ENCODE data around the gene IFNAR1.

IFNAR1 gene

GRCh38 chr21:33395891-33396331, 71.1 kb downstream of the IFNAR1 start:
- TF ChIP-seq POLR2AphosphoS5 (IDR thresholded peaks at IDR 0.05; ENCODE audit: low read depth) (no peak), GABPA (IDR thresholded peaks at IDR 0.05; ENCODE audit: low read depth) (no peak), SPI1 (IDR thresholded peaks at IDR 0.05; ENCODE audit: borderline replicate concordance, low read depth) (no peak), CTCF (IDR thresholded peaks at IDR 0.05; ENCODE audit: insufficient read depth, low read length) (no peak), REST (IDR thresholded peaks at IDR 0.05; ENCODE audit: insufficient replicate concordance, low read depth) (no peak)
- no peak for DNase-seq (ENCODE audit: low read depth in 1 of 2, low spot score in 1 of 2)
- Histone ChIP-seq H3K4me3 (replicated peaks; ENCODE audit: insufficient read depth, low read length) (no peak overlapping the region), H3K27me3 (ENCODE audit: insufficient read depth, poor library complexity, severe bottlenecking) (no peaks in the 10 kb centered on the region), H3K27ac (replicated peaks) (no peak overlapping the region)

GRCh38 chr21:33396436-33396835, 71.7 kb downstream of the IFNAR1 start:
- TF ChIP-seq GABPA (IDR thresholded peaks at IDR 0.05; ENCODE audit: low read depth): no peak
- TF ChIP-seq POLR2AphosphoS5 (IDR thresholded peaks at IDR 0.05; ENCODE audit: low read depth): no peak
- TF ChIP-seq REST (IDR thresholded peaks at IDR 0.05; ENCODE audit: insufficient replicate concordance, low read depth): no peak
- TF ChIP-seq SPI1 (IDR thresholded peaks at IDR 0.05; ENCODE audit: borderline replicate concordance, low read depth): no peak
- no peak for TF ChIP-seq CTCF (IDR thresholded peaks at IDR 0.05; ENCODE audit: insufficient read depth, low read length)
- no peaks in the 10 kb centered on the region for H3K27me3 ChIP-seq (ENCODE audit: insufficient read depth, poor library complexity, severe bottlenecking)
- H3K27ac ChIP-seq (replicated peaks): no peak overlapping the region
- DNase-seq (ENCODE audit: low read depth in 1 of 2, low spot score in 1 of 2): no peak
- no peak overlapping the region for H3K4me3 ChIP-seq (replicated peaks; ENCODE audit: insufficient read depth, low read length)

GRCh38 chr21:33396951-33397350, 72.2 kb downstream of the IFNAR1 start:
- Histone ChIP-seq H3K27ac (replicated peaks) (no peak overlapping the region), H3K4me3 (replicated peaks; ENCODE audit: insufficient read depth, low read length) (no peak overlapping the region), H3K27me3 (ENCODE audit: insufficient read depth, poor library complexity, severe bottlenecking) (no peaks in the 10 kb centered on the region)
- no peak for DNase-seq (ENCODE audit: low read depth in 1 of 2, low spot score in 1 of 2)
- TF ChIP-seq CTCF (IDR thresholded peaks at IDR 0.05; ENCODE audit: insufficient read depth, low read length): no peak

GRCh38 chr21:33397717-33398116, 72.9 kb downstream of the IFNAR1 start:
- Histone ChIP-seq H3K27ac (replicated peaks) (no peak overlapping the region), H3K27me3 (ENCODE audit: insufficient read depth, poor library complexity, severe bottlenecking) (no peaks in the 10 kb centered on the region), H3K4me3 (replicated peaks; ENCODE audit: insufficient read depth, low read length) (no peak overlapping the region)
- DNase-seq (ENCODE audit: low read depth in 1 of 2, low spot score in 1 of 2): no peak
- TF ChIP-seq REST (IDR thresholded peaks at IDR 0.05; ENCODE audit: insufficient replicate concordance, low read depth) (no peak), POLR2AphosphoS5 (IDR thresholded peaks at IDR 0.05; ENCODE audit: low read depth) (no peak), SPI1 (IDR thresholded peaks at IDR 0.05; ENCODE audit: borderline replicate concordance, low read depth) (no peak), CTCF (IDR thresholded peaks at IDR 0.05; ENCODE audit: insufficient read depth, low read length) (no peak), GABPA (IDR thresholded peaks at IDR 0.05; ENCODE audit: low read depth) (no peak)

All from HL-60 (cell line).